ENCODE measurements around the gene PDCD5. TPM values are rescaled to one million over a fixed set of nuclear protein-coding genes. Genes with fewer than 3 reads are reported as not detected.

PDCD5 gene
- total RNA-seq, 6 experiments from 2014 or later, result 146 to 196 (median 174) TPM

- H3K4me3 Mint-ChIP-seq, result no peak overlapping the region
- no peak overlapping the region for H3K27ac Mint-ChIP-seq
- H3K36me3 Mint-ChIP-seq (ENCODE audit: low read depth), result peaks cover 16% of the 10 kb centered on the region
- no peak for DNase-seq
- no peaks in the 10 kb centered on the region for H3K9me3 Mint-ChIP-seq
- H3K27me3 Mint-ChIP-seq (ENCODE audit: insufficient read depth), result no peaks in the 10 kb centered on the region
- peak; percentile 24; the same call in 1 of the 2 replicates for TF ChIP-seq CTCF (IDR thresholded peaks at IDR 0.05)
- no peaks in the 10 kb centered on the region for H3K4me1 Mint-ChIP-seq (ENCODE audit: low read depth)
These were observed 49.3 kb downstream of the PDCD5 start for GRCh38 chr19:32630338-32630737.

DNA sequence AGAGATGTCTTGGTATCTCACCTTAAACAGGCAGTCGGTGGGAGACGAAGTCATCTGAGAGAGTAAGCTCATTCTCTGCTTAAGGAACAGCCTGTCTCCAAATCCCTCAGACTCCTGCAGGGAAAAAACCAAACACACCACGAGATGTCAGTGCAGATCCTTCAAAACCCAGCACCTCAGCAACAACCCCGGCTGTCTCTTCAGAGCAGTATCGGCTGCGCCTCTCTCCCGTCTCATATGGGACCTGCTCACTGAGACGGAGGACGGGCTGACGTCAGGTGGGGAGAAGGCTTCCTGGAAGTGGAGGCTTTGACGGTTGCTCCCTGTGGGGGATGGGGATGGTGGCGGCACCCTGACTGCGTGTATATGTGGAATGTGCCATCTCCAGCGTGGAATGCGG, 50.4 kb downstream of the PDCD5 start:
- DNase-seq, result no peak
- H3K27me3 Mint-ChIP-seq (ENCODE audit: insufficient read depth), result no peaks in the 10 kb centered on the region
- no peaks in the 10 kb centered on the region for H3K9me3 Mint-ChIP-seq
- H3K27ac Mint-ChIP-seq, result no peak overlapping the region
- TF ChIP-seq CTCF (IDR thresholded peaks at IDR 0.05), result no peak
- no peaks in the 10 kb centered on the region for H3K4me1 Mint-ChIP-seq (ENCODE audit: low read depth)
- no peak overlapping the region for H3K4me3 Mint-ChIP-seq
- peaks cover 8% of the 10 kb centered on the region for H3K36me3 Mint-ChIP-seq (ENCODE audit: low read depth)

Other genes with a start within 250 kb of the PDCD5 start
- 10 to 100 TPM; 13.0 to 18.3 (median 16.0) TPM for gene ZNF507, start 235.6 kb upstream of the PDCD5 start, total RNA-seq (2021; fragmentation: NEBNext Ultra II Directional; extraction: Animal tissue kit (Norgen Biotek cat#: 25700))
- gene DPY19L3, start 175.4 kb upstream of the PDCD5 start, total RNA-seq (2021; fragmentation: NEBNext Ultra II Directional; extraction: Animal tissue kit (Norgen Biotek cat#: 25700)), result 10 to 100 TPM; 23.5 to 32.7 (median 26.5) TPM
- 10 to 100 TPM; 26.7 to 31.3 (median 28.5) TPM for gene ANKRD27, start 94.0 kb downstream of the PDCD5 start, total RNA-seq (2021; fragmentation: NEBNext Ultra II Directional; extraction: Animal tissue kit (Norgen Biotek cat#: 25700))
- gene RGS9BP, start 94.7 kb downstream of the PDCD5 start, total RNA-seq (2021; fragmentation: NEBNext Ultra II Directional; extraction: Animal tissue kit (Norgen Biotek cat#: 25700)), result under 1 TPM; 0.16 to 0.38 (median 0.19) TPM
- 10 to 100 TPM; 12.8 to 15.1 (median 14.3) TPM for gene NUDT19, start 110.6 kb downstream of the PDCD5 start, total RNA-seq (2021; fragmentation: NEBNext Ultra II Directional; extraction: Animal tissue kit (Norgen Biotek cat#: 25700))
- under 1 TPM in 5 of 6 experiments, not detected in 1; 0.07 to 0.31 (median 0.18) TPM for gene TDRD12, start 138.6 kb downstream of the PDCD5 start, total RNA-seq (2021; fragmentation: NEBNext Ultra II Directional; extraction: Animal tissue kit (Norgen Biotek cat#: 25700))

Data from HFFc6 (cell line).